Spleen (tissue), 7 donors: ENCODE data around the gene TAOK1.

Experiments used
- POLR2A ChIP-seq, 3 donors: fragments of 450-650 bp; IDR thresholded peaks; one replicate each; pipeline ENCODE4 v1.5.1; 2017; ENCODE audit warnings: antibody characterized with exemption in 3 of 3, mild to moderate bottlenecking in 1 of 3
- TF ChIP-seq, protein P1 (sequence below), 11 experiments: fragments of 200-600 bp in 7 of 11; fragments of 450-650 bp in 4 of 11; sonication (generic) in 4 of 11; IDR thresholded peaks in 8 of 11; conservative IDR thresholded peaks in 3 of 11; 1 replicate in 7 of 11; 2 replicates in 4 of 11; pipeline versions ENCODE4 v1.4.0 to v1.8.0; 2016 to 2021; ENCODE audit warnings: antibody characterized with exemption in 11 of 11, inconsistent platforms in 4 of 11, mild to moderate bottlenecking in 1 of 11
- donor health status: DM: no; HTN: no; CAD: no; lungs with moderate emphysema.
- donor health status: DM: no; HTN: no; CAD: no.
- donor health status: DM: no; HTN: no; CAD: no.

- TF ChIP-seq, protein P1, sequence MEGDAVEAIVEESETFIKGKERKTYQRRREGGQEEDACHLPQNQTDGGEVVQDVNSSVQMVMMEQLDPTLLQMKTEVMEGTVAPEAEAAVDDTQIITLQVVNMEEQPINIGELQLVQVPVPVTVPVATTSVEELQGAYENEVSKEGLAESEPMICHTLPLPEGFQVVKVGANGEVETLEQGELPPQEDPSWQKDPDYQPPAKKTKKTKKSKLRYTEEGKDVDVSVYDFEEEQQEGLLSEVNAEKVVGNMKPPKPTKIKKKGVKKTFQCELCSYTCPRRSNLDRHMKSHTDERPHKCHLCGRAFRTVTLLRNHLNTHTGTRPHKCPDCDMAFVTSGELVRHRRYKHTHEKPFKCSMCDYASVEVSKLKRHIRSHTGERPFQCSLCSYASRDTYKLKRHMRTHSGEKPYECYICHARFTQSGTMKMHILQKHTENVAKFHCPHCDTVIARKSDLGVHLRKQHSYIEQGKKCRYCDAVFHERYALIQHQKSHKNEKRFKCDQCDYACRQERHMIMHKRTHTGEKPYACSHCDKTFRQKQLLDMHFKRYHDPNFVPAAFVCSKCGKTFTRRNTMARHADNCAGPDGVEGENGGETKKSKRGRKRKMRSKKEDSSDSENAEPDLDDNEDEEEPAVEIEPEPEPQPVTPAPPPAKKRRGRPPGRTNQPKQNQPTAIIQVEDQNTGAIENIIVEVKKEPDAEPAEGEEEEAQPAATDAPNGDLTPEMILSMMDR (IDR thresholded peaks at IDR 0.05 in 8 of 11, conservative IDR thresholded peaks at IDR 0.05 in 3 of 11) = peak in 3 of 11 experiments; percentile 15 to 28 (median 22)
- no peak for TF ChIP-seq POLR2A (IDR thresholded peaks at IDR 0.05)
These were observed 203.7 kb downstream of the TAOK1 start for GRCh38 chr17:29593591-29594518.
